ENCODE data around the gene PDZRN4.
"Not testable (repeated sequence)": the region's sequence is repeated elsewhere in the genome, so short reads cannot be mapped to it uniquely, and the experiment has no call there.

The PDZRN4 gene

DNA sequence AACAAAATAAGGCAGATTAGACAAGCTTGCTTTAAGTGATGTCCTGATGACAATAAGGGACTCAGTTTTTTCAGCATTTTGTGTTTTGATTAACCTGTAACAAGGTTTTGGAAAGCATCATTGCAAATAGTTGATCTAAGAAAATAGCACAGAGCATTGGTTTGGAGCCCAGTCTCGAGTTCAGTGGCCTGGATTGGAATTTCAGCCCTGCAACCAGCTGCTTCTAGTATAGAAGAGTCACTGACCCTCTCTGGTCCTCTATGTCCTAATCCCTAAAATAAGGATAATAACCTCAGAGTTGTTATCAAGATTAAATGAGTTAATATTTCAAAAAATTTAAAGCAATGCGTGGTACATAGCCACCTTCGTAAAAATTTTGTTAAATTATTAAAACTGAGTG, 25.5 kb downstream of the PDZRN4 start:
- no peak for DNase-seq (ENCODE audit: low read depth in 2 of 2)

DNA sequence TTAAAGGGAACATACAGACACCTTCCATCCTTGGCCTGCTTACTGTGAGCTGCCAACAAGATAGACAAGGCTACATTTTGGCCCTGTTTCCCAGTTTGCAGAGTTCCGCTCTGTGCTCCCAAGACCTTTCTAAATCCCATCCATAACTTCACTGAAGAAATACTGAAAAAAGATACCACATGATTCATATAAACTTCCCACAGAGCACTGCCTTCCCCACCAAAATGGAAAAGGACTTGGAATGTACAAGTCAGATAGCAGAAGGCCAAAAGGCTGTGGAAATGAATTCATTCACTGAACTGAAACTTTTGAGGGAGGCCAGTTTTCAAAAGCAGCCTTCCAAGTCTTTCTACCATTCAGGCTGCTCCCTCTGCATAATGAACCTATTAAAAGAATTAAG, 29.6 kb downstream of the PDZRN4 start:
- DNase-seq (ENCODE audit: low read depth in 2 of 2), result no peak

DNA sequence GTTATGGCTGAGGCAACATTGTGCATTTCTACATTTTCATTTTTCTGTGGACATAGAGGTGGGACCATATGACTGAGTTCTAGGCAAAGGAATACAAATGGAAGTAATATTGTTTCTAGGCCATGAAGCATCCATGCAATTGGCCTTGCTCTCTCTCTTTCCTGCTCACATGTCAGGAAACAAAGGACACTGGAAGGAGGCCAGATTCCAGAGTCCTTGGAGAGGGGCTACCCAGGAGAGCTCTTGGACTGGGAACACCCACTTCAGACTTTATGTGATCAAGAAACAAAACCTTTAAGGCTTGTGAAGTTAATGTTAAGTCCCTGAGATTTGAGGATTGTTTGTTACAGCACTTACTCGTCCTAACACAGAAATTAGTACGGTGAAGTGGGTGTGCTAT, 32.8 kb downstream of the PDZRN4 start:
- DNase-seq (ENCODE audit: low read depth in 2 of 2), result no peak

DNA sequence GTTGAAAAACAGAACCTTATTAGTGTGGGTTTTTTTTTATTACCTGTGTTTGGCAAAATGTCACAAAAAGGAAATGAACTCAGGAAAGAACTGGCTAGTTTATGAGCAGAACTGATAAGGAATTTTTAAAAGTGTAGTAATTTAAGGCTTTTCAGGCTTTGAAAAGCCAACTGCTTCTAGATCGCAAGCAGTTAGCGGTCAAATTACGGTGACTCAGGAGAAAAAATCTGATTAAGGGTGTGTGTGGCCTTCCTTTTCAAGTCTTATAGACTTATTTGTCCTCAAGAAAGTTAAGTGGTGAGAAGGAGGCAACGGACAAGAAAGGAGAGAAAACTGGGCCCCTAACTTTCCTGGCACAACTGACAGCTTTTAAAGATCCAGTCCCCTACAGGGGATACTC, 33.4 kb downstream of the PDZRN4 start:
- no peak for DNase-seq (ENCODE audit: low read depth in 2 of 2)

DNA sequence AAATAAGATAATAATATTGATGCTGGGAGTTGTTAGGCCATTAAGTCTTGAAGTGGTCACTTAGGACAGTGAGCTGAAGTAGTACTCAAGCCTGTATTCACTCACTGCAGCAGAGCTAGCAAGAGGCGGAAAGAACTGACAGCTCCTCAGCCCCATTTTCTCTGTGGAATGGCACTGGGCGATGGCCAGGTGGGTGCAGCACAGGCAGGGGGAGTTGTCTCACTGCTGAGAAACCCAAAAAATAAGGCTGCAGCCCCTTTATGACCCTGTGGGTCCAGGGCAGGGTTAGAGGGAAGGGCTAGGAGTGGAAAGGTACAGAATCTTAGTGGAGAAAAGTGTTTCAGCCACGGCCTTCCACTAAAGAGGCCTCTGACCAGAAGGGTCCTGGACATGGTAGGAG, 35.5 kb downstream of the PDZRN4 start:
- DNase-seq (ENCODE audit: low read depth in 2 of 2), result no peak

DNA sequence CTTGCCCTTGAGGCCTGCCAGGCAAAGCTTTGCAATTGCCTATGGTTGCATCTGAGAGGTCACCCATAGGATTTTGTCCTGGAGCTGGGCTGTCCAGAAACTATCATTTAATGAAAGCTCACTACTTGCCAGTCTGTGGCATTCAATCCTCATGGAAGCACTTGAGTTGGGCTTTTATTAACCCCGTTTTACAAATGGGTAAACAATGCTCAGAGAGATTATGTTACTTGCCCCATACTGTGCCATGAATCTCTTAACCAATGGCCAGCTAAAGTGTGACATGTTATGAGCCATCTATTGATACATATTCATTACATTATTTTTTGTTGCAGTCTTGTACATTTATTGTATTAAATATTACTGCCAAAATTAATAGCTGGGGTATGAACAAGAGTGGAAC, 35.9 kb downstream of the PDZRN4 start:
- DNase-seq (ENCODE audit: low read depth in 2 of 2), result no peak

DNA sequence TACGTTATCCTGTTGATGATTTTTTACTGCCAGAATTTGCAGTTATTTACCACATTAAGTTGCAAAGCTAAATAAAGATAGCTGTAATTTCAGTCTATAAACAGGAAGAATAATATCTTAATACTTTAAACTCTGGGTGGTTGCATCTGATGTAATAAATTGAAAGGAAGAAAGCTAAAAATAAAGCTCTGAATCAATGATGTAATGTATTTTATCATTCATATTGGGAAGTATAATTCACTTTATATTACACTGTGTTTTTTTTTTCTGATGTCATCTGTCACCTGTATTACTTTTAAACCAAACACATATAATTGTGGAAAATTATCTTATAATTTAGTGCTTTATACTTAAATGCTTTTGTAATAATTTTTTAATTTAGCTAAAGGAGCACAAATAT, 37.1 kb downstream of the PDZRN4 start:
- DNase-seq (ENCODE audit: low read depth in 2 of 2), result no peak

DNA sequence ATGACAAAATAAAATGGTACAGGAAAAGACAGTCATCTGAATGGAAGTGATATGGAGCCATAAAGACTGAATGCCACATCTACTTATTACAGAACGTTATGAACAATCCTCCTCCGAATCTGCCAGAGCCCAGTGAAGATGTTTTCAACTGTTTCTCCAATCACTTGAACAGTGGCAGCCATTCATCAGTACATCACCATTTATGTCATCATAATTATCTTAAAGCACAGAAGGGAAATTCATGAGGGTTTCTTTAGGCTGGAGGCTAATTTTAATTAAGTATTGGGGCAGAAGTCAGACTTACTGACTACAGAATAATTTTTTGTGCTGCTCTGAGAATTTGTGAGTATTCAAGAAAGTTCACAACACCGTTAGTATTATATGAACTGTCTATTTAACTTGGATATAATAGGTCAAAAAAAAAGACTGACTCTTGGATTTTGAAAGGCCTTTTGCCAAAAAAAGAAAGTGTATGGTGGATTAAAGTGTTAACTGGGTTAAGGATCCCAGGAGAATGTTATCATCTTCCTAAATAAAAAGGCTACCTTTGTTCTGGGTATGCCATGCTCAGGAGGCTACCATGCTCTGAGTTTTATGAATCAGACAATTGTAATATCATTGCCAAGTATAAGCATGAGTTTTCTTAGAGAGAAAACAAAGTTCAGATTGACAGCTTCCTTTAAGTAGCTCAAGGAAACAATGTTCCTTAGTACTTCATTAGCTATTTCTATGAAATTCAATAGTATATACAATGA, 40.1 kb downstream of the PDZRN4 start:
- no peak for DNase-seq (ENCODE audit: low read depth in 2 of 2)

DNA sequence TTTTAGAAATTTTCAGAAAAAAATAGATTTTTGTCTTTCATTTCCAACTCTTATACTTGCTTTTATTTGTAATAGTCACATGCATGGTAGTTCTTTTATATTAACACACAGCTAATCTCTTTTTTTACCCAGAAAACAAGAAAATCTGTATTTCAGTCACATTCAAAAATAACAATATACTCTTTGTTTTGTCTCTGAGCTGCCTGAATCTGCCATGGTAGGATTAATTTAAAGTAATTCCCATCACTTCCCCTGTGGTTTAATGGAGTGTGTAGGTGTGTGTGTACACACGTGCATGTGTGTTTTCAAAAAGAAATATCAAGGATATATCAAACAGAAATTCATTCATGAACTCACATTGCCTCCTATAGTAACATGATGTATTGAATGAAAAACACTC, 42.6 kb downstream of the PDZRN4 start:
- no peak for DNase-seq (ENCODE audit: low read depth in 2 of 2)

DNA sequence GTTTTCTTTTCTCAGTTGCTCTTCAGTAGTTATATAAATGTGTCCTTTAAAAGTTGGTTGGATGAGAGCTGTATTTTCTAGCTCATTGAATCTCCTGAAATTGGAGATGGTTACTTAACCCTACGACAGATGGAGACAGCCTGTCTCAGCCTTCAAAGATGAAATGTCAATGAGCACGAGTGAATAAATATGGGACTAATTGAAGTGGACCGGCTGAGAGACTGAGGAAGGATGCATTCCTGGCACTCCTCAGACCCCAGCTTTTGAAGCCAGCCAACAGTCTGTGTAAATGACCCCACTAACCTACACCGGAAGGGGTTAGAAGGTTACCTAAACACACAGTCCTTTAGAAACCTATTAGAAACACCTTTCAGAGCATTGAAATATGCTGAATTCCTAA, 46.6 kb downstream of the PDZRN4 start:
- DNase-seq (ENCODE audit: low read depth in 2 of 2), result no peak

DNA sequence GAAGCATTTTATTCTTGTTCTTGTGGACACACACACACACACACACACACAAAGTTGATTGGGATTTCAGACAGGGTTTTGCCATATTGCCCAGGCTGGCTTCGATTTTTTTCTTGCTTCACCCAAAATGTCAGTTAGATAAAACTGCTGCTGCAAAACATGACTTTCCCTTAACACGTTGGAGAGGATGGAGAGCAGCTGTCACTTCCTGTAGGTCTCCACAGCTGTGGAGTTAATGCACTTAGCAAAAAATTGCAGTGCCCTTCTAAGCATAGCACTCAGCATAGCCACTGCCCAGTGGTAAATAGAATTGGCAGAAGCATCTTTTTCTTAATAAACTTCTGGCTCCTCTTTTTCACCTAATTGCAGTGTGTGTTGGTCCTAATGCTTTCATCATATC, 54.5 kb downstream of the PDZRN4 start:
- DNase-seq (ENCODE audit: low read depth in 2 of 2), result no peak

DNA sequence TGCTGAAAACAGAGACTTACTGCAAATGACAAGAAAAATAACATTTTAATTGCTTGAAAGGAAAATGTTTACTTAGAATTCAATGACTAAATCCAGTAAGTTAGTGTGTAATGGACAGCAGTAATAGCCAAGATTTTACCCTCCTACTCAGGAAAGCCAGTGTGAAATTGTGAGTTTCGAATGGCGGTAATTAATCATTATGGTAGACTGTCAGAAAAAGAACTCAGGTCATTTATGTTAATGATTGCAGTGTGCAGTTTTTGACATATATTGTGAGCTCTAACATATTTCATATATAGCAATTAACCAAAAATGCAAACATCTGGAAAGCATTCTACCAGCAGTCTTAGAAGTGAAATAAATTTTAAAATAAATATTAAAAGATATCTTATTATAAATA, 60.3 kb downstream of the PDZRN4 start:
- no peak for DNase-seq (ENCODE audit: low read depth in 2 of 2)

DNA sequence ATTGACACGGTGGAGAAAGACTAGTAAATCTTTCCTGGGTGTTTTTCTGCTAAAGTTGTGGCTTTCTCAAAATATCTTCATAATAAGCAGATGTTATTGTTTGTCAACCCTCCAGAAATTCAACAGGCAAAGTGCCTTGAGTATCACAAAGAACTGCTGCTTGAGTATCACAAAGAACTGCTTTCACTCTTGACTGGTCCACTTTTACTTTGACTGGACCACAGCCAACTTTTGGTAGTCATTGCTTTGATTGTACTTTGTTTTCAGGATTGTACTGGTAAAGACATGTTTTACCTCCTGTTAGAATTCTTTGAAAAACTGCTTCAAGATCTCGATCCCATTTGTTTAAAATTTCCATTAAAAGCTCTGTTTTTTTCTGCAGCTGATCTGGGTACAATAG, 62.6 kb downstream of the PDZRN4 start:
- DNase-seq (ENCODE audit: low read depth in 2 of 2), result no peak

DNA sequence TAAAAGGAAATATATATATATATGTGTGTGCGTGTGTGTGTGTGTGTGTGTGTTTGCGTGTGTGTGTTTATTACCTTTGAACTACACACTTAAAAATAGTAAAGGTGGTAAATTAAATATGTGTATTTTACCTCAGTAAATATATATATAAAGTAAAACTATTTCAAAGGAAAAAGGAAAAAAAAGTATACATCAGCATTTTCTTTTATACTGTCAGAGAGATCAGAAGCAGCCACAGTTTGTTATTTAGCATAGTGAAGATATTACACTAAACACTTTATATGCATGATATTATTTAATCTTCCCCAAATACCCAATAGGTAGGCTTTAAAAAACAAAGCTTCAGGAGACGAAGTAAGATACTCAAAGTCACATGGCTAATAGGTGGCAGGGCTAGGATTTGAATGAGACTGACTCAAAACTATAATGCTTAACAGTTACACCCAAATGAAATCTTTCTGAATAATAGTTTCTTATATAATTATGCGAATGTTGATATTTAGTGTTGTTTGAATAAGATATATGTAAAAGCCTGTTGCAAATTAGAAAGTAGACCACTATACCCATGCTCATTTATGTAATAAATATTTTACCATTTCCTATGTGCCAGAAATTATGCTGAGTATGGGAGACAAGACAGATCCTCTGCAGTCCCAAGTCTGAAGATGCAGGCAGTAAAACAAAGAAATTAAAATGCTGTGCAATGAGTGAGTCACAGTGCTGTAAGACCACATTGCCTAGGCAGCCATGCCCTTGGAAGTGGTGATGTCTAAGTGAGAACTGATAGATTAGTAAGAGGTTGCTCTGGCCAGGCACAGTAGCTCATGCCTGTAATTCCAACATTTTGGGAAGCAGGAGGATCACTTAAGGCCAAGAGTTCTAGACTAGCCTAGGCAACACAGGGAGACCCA, 66.1 kb downstream of the PDZRN4 start:
- DNase-seq (ENCODE audit: low read depth in 2 of 2), result no peak

DNA sequence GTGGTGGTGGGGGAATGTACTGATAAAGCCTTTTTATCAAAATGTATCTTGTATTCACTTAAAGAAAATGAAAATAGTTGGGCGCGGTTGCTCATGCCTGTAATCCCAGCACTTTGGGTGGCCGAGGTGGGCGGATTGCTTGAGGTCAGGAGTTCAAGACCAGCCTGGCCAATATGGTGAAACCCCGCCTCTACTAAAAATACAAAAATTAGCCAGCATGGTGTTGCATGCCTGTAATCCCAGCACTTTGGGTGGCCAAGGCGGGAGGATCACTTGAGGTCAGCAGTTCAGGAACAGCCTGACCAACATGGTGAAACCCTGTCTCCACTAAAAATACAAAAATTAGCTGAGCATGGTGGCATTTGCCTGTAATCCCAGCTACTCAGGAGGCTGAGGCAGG, 75.1 kb downstream of the PDZRN4 start:
- DNase-seq (ENCODE audit: low read depth in 2 of 2), result not testable (repeated sequence)

DNA sequence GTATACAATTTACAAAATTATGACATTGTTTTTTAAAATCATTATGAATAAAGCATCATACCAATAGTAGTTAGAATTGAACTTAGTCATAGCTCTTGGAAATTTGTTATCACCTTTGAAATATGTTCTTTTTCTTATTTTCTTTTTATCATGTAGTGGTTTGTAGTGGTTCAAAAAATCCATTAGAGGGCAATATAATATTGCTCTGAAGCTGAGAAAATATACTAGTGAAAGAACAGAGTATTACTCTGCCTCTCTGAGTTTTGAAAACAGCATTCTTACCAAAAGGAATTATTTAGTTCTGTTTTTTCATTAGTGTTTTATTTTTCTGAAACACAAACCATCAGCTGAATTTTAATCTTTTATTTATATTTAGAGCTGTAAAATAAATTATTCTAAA, 76.2 kb downstream of the PDZRN4 start:
- no peak for DNase-seq (ENCODE audit: low read depth in 2 of 2)

DNA sequence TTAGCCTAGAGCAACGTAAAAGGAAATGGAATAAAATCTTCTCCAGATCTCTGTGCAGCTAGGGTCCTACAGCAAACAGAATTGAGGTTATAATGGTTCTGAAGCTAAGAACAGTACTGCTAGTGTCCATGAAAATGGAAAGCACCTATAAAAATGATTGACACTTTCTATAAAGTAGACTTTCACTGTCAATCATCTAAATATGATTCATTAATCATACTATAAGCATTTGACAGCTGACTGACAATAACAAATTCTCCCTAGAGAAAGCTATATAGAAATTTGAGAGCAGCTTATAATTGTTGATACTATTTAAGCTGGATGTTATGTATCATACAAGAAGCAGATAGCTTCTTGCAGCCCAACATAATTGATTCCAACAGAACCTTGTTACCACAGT, 80.9 kb downstream of the PDZRN4 start:
- no peak for DNase-seq (ENCODE audit: low read depth in 2 of 2)

DNA sequence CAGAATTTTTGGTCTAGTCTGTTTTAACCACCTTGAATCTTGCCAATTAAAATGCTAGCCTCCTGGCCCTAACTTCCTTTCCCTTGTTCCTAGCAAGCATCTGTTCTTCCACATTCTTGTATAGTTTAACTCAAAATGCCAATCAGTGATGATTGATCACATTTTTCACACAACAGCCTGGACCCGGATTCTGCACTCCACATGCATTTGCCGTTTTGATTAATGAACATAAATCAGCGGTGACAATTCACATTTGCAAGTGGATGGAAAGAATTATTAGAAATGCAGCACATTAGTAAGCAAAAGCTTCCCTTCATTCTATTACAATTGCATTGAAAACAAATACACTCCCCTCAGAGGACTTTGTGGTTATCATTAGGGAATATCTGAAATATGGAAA, 83.4 kb downstream of the PDZRN4 start:
- no peak for DNase-seq (ENCODE audit: low read depth in 2 of 2)

DNA sequence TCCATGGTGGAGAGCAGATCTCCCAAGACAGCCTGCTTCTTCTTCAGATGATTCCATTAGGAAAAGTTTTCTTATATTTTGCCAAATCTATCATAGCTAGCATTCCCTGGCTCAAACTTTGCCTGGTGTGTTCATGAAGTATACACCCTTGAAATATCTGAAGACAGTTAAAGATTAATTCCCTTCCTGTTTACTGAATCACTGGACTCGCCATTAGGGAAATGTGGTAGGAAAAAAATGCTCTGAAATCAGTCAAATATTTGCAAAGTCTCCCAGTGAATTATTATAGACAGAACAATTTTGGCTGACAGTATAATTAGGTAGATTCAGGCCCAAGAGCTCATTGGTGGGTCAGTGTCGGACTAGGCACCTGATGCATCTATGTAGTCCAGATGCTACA, 86.5 kb downstream of the PDZRN4 start:
- no peak for DNase-seq (ENCODE audit: low read depth in 2 of 2)

DNA sequence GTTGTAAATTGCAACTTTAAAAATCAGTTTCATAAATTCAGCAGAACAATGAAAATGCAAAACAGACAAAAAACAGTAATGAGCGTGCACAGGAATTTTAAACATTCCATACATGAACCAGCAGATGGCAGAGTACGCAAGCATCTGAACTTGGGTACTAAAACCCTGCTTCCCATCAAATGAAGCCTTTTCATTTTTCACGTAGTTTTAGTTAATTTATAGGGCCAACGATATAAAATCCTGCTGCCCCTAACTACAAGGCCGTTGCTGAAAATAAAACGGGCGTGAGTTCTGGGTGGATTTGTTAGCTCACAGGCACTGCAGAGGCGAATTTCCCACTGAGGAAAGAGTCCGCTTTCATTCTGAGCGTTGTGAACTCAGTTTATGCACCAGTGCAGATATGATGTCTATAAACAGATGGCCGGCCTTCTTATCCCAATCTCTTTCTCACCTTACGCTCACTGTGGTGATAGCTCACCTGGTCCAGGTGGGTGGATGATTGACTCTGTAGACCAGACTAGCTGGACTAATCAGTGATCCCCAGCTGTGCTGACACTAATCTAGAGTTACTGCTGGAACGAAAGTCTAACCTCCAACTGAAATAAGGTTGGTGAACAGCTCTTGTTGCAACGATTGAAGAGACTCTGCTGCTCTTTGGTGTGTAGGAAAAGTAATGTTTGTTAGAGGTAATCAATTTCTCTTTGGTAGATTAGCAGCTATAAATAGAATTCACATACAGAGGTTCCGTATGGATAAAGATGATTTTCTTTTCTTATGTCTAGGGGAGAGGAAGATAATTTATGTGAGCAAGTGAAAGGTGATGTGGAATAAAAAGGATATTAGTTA, 89.2 kb downstream of the PDZRN4 start:
- DNase-seq (ENCODE audit: low read depth in 2 of 2), result no peak

DNA sequence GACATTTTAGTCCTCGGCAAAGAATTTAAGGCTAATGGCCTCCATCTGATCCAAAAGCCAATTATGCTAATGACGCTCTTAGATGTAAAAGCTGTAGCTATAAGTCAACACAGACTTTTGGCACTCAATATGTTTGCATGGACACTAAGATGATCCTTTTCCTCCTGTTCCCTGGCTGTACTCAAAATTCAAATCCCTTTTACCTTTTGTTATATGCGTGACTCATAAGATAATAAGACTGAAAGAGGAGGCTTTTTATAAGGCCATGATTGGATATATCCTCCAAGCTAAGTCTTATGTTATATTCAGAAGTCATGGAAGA, 89.8 kb downstream of the PDZRN4 start:
- no peak for DNase-seq (ENCODE audit: low read depth in 2 of 2)

DNA sequence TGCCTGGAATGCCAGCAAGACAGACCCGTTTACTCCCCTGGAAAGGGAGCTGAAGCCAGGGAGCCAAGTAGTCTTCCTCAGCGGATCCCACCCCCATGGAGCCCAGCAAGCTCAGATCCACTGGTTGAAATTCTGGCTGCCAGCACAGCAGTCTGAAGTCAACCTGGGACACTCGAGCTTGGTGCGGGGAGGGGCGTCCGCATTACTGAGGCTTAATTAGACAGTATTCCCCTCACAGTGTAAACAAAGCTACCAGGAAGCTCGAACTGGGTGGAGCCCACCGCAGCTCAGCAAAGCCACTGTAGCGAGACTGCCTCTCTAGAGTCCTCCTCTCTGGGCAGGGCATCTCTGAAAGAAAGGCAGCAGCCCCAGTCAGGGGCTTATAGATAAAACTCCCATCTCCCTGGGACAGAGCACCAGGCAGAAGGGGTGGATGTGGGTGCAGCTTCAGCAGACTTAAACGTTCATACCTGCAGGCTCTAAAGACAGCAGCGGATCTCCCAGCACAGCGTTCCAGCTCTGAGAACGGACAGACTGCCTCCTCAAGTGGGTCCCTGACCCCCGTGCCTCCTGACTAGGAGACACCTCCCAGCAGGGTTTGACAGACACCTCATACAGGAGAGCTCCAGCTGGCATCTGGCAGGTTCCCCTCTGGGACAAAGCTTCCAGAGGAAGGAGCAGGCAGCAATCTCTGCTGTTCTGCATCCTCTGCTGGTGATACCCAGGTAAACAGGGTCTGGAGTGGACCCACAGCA, 92.4 kb downstream of the PDZRN4 start:
- not testable (repeated sequence) for DNase-seq (ENCODE audit: low read depth in 2 of 2)

Data from stimulated activated CD4-positive, alpha-beta T cell treated with anti-CD3 and anti-CD28 coated beads, Interleukin-15, amount 100 ng/mL, for 48 hours (primary cell).